GM23248 (cell line): ENCODE data around the gene KIF12.

ENCODE experiments used
- EZH2 ChIP-seq: fragments of 200-600 bp; sonication (generic); IDR thresholded peaks from 2 replicates; pipeline ENCODE4 v1.6.1; 2018; ENCODE audit warnings: antibody characterized with exemption, mild to moderate bottlenecking; ENCODE audit not compliant: insufficient read depth, poor library complexity, severe bottlenecking
- EZH2phosphoT487 ChIP-seq: fragments of 200-600 bp; sonication (generic); IDR thresholded peaks from 2 replicates; pipeline ENCODE4 v1.6.1; 2018; ENCODE audit warnings: antibody characterized with exemption, moderate library complexity, mild to moderate bottlenecking, low read depth; ENCODE audit not compliant: insufficient read depth

GRCh38 chr9:114130141-114130540 is 31.0 kb upstream of the KIF12 start:
- TF ChIP-seq EZH2phosphoT487: no peak
- no peak for TF ChIP-seq EZH2
